ENCODE data around the gene AOC1. TPM values are rescaled to one million over a fixed set of nuclear protein-coding genes. Genes with fewer than 3 reads are reported as not detected.
A peak's percentile ranks its signal among the peaks of the same experiment; 100 is the strongest.

AOC1 gene
- total and polyA plus RNA-seq, 2 of the 13 experiments (the other 11 are each of a cell fraction or from before 2014, with no cell fraction given), result not detected

- no peak overlapping the region for H3K4me2 ChIP-seq (ENCODE audit: low read depth, low read length)
- intact Hi-C loops (cut with micrococcal nuclease; ENCODE audit: unreplicated experiment), result loop anchor here (5.0 kb wide), 1 partner anchor 78 kb away; no protein-coding TSS in a partner anchor
- 5% methylated on average over 3 of the region's 14 CpGs for WGBS (ENCODE audit: low lambda C conversion rate)
- H3K4me1 ChIP-seq (ENCODE audit: insufficient read depth, low read length), result no peaks in the 10 kb centered on the region
- BruUV-seq (replicated peaks), result no TSS peak
- peaks cover 0 to 23% of the 10 kb centered on the region in 2 experiments; a peak in 4 of 5 replicates for H3K27me3 ChIP-seq (ENCODE audit: control insufficient read depth in 1 of 2, insufficient read depth in 2 of 2, low read length in 2 of 2)
- FAIRE-seq, result no peak
- in situ Hi-C loops (cut with HindIII; ENCODE audit: extremely low pct_ligation_motif_present, low pct_unique_long_range_greater_than_20kb), result no loop called here
- no peak overlapping the region for H3K27ac ChIP-seq (ENCODE audit: extremely low read length, insufficient read depth, low read length)
- H3K9ac ChIP-seq (ENCODE audit: insufficient read depth, low read depth, low read length), result no peak overlapping the region
- CTCF ChIA-PET (ENCODE audit: low intra/inter-chr PET ratio, low total read pairs), result no interaction called here
- no peak overlapping the region for H2AFZ ChIP-seq (ENCODE audit: low read length)
- H3K4me3 ChIP-seq (replicated peaks in 1 of 3; ENCODE audit: insufficient read depth in 1 of 3, low read depth in 2 of 3, low read length in 3 of 3), result no peak overlapping the region
- POLR2A ChIA-PET, result no interaction called here
- no peaks in the 10 kb centered on the region for H3K79me2 ChIP-seq (ENCODE audit: insufficient read depth, low read length)
- no peaks in the 10 kb centered on the region for H4K20me1 ChIP-seq (ENCODE audit: insufficient read depth, low read length)
- no peak for DNase-seq (ENCODE audit: low spot score)
- no peaks in the 10 kb centered on the region for H3K9me3 ChIP-seq (ENCODE audit: low read length)
- TF ChIP-seq CREB3 (CRISPR knock-in tag; IDR thresholded peaks at IDR 0.05) (no peak), ZFY (CRISPR knock-in tag; IDR thresholded peaks at IDR 0.05) (no peak), NFE2L1 (CRISPR knock-in tag; IDR thresholded peaks at IDR 0.05; ENCODE audit: borderline replicate concordance) (no peak), CTCF (CRISPR knock-in tag; IDR thresholded peaks at IDR 0.05) (peak; percentile 43), HNF1B (CRISPR knock-in tag; IDR thresholded peaks at IDR 0.05) (no peak), MYPOP (CRISPR knock-in tag; IDR thresholded peaks at IDR 0.05) (no peak), STAG1 (CRISPR knock-in tag; IDR thresholded peaks at IDR 0.05) (peak; percentile 56), SMC3 (IDR thresholded peaks at IDR 0.05; ENCODE audit: low read length) (peak; percentile 20; the same call in 1 of the 2 replicates)
- no peaks in the 10 kb centered on the region for H3K36me3 ChIP-seq (replicated peaks in 1 of 2; ENCODE audit: control insufficient read depth in 1 of 2, insufficient read depth in 2 of 2, low read length in 2 of 2)
- ATAC-seq, result peak; percentile 47
Measured at GRCh38 chr7:150860291-150860977, 8.1 kb downstream of the AOC1 start.

Measured in HepG2 (cell line).